Measurements from ENCODE around the gene HRH1. TPM values are rescaled to one million over a fixed set of nuclear protein-coding genes. Genes with fewer than 3 reads are reported as not detected.

Gene HRH1
- total RNA-seq, 3 donors from 2014 or later = 2.3 to 6.5 (median 3.6) TPM

DNA sequence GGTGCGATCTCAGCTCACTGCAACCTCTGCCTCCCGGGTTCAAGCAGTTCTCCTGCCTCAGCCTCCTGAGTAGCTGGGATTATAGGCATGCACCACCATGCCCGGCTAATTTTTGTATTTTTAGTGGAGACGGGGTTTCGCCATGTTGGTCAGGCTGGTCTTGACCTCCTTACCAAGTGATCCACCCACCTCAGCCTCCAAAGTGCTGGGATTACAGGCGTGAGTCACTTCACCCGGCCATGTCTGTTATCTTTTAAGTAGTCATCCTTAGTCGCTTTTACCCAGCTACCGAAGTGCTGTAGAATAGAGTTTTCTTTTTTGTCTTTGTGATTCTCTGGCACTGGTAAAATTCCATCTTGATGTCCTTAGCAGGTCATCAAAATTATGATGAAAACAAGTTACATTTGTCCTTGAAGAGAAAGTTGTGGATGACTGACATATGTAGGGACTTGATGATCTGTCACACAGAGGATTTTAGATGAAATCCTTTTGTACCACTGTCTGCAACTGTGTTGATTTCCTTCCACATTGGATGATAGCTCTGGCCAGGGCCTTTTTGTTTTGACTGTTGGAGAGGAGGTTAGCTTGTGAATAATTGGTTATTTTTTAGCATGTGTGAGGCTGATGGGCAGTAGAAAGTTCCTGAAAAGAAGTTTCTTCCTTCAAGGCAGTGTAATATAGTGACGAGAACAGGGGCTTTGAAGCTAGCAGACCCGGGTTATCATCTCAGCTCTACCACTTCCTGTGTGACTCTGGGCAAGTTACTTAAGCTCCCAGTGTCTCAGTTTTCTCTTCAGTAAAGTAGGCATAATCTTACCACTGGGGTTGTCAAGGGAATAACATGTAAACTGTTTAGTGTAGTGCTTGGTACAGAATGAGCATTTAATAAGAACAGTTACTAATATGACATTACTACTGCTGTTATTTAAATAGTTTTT is 136.7 kb downstream of the HRH1 start:
- DNase-seq (no peak), ATAC-seq (peak; percentile 62 to 74)
- H3K27me3 Mint-ChIP-seq (ENCODE audit: low read depth) = no peaks in the 10 kb centered on the region
- H3K4me1 Mint-ChIP-seq (ENCODE audit: low read depth) = peaks cover 57% of the 10 kb centered on the region
- H3K4me3 Mint-ChIP-seq = peak overlapping the region; percentile 14
- no peaks in the 10 kb centered on the region for H3K9me3 Mint-ChIP-seq
- H3K36me3 Mint-ChIP-seq (ENCODE audit: insufficient read depth) = peaks cover 22% of the 10 kb centered on the region

GRCh38 chr3:11291808-11292207 is 137.5 kb downstream of the HRH1 start:
- Mint-ChIP-seq H3K4me1 (ENCODE audit: low read depth) (peaks cover 57% of the 10 kb centered on the region), H3K4me3 (peak overlapping the region; percentile 14), H3K36me3 (ENCODE audit: insufficient read depth) (peaks cover 20% of the 10 kb centered on the region), H3K27me3 (ENCODE audit: low read depth) (no peaks in the 10 kb centered on the region), H3K9me3 (no peaks in the 10 kb centered on the region)
- ATAC-seq = no peak
- no peak for DNase-seq

DNA sequence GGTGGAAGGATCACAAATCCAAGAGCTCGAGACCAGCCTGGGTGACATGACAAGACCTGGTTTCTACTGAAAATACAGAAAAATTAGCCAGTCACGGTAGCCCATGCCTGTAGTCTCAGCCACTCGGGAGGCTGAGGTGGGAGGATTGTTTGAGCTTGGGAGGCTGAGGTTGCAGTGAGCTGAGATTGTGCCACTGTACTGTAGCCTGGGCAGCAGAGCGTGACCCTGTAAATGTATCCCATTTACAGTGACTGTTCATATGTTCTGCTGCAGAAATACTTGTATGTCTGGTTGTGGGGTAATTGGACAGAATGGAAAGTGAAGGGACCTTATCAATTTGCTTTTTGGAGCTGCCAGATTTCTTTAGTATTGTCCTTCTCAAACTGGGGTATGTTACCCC is 142.8 kb downstream of the HRH1 start:
- H3K27me3 Mint-ChIP-seq (ENCODE audit: low read depth) = no peaks in the 10 kb centered on the region
- peaks cover 11% of the 10 kb centered on the region for H3K4me1 Mint-ChIP-seq (ENCODE audit: low read depth)
- DNase-seq (no peak), ATAC-seq (no peak)
- H3K36me3 Mint-ChIP-seq (ENCODE audit: insufficient read depth) = peaks cover 42% of the 10 kb centered on the region
- H3K9me3 Mint-ChIP-seq = no peaks in the 10 kb centered on the region
- no peak overlapping the region for H3K4me3 Mint-ChIP-seq

GRCh38 chr3:11300970-11301369 is 146.7 kb downstream of the HRH1 start:
- Mint-ChIP-seq H3K9me3 (no peaks in the 10 kb centered on the region), H3K4me3 (no peak overlapping the region), H3K4me1 (ENCODE audit: low read depth) (peaks cover 15% of the 10 kb centered on the region), H3K36me3 (ENCODE audit: insufficient read depth) (peaks cover 61% of the 10 kb centered on the region), H3K27me3 (ENCODE audit: low read depth) (no peaks in the 10 kb centered on the region)
- ATAC-seq (peak in 1 of 2 donors; percentile 43), DNase-seq (no peak)

GRCh38 chr3:11302444-11302843 is 148.2 kb downstream of the HRH1 start:
- H3K4me1 Mint-ChIP-seq (ENCODE audit: low read depth) = peaks cover 27% of the 10 kb centered on the region
- ATAC-seq = no peak

GRCh38 chr3:11304175-11304574 is 149.9 kb downstream of the HRH1 start:
- Mint-ChIP-seq H3K36me3 (ENCODE audit: insufficient read depth) (peaks cover 72% of the 10 kb centered on the region), H3K27me3 (ENCODE audit: low read depth) (no peaks in the 10 kb centered on the region), H3K4me3 (no peak overlapping the region), H3K9me3 (no peaks in the 10 kb centered on the region), H3K4me1 (ENCODE audit: low read depth) (peaks cover 30% of the 10 kb centered on the region)
- no peak for DNase-seq
- no peak for ATAC-seq

More at GRCh38 chr3:11302444-11302843, 148.2 kb downstream of the HRH1 start:
- no peaks in the 10 kb centered on the region for H3K27me3 Mint-ChIP-seq (ENCODE audit: low read depth)
- DNase-seq = no peak
- H3K9me3 Mint-ChIP-seq = no peaks in the 10 kb centered on the region
- H3K36me3 Mint-ChIP-seq (ENCODE audit: insufficient read depth) = peaks cover 72% of the 10 kb centered on the region
- no peak overlapping the region for H3K4me3 Mint-ChIP-seq

DNA sequence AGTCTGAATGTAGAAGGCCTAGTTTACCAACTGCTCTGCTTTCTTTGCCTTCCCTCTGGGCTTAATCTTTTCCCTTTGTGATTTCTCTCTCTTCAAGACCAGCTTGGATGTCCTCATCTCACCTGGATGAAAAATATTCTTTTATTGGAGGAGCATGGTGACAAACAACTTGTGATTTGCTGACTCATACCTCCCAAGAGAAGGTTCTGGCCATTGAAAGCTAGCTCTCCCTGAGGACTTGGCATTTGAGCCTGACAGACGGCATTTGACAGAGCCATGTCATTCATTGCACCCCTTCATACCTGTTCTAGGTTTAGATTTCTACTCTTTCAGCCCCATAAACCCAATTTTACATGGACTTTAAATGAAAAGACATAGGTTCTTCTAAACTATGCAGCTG is 151.2 kb downstream of the HRH1 start:
- no peak for ATAC-seq
- Mint-ChIP-seq H3K36me3 (ENCODE audit: insufficient read depth) (peaks cover 67% of the 10 kb centered on the region), H3K4me3 (no peak overlapping the region)

DNA sequence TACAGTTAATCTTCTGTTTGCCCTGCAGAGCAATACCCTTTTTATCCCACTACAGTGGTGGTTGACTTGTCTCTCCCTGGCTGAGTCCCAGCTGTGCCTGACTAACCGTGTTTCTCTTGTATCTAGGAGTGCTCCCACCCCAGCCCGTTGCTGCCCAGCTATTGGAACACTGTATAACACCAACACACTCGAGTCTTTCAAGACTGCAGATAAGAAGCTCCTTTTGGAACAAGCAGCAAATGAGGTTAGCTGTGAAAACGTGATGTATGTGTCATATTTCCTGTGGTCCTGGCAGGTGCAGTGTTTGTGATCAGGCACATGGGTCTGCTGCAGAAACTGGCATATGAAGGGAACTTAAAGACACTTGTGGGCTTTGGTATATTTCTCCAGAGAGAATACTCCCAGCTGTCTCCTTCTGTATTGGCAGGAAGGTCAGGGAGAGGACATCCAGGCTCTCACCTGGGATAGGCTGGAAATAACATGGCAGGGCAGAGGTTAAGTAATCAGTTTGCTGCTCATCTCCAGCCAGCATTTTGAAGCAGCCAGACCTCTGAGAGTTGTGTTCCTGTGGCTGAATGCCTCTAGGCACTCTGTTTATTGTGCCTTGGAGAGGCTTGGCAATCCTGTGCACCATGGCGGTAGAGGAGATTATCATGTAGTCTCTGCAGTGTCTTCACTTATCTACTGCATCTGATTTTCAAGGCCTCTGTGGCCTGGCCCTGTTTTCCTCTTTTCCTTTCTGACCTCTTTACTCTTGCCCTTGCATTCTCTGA is 152.7 kb downstream of the HRH1 start:
- Mint-ChIP-seq H3K9me3 (no peaks in the 10 kb centered on the region), H3K4me1 (ENCODE audit: low read depth) (peaks cover 25% of the 10 kb centered on the region), H3K4me3 (no peak overlapping the region), H3K27me3 (ENCODE audit: low read depth) (no peaks in the 10 kb centered on the region), H3K36me3 (ENCODE audit: insufficient read depth) (peaks cover 64% of the 10 kb centered on the region)
- DNase-seq (no peak), ATAC-seq (peak; percentile 92 to 97)

More for the DNA sequence above, 151.2 kb downstream of the HRH1 start:
- Mint-ChIP-seq H3K4me1 (ENCODE audit: low read depth) (peaks cover 30% of the 10 kb centered on the region), H3K9me3 (no peaks in the 10 kb centered on the region), H3K27me3 (ENCODE audit: low read depth) (no peaks in the 10 kb centered on the region)
- DNase-seq = no peak

GRCh38 chr3:11307830-11308432 is 153.6 kb downstream of the HRH1 start:
- Mint-ChIP-seq H3K4me3 (no peak overlapping the region), H3K9me3 (no peaks in the 10 kb centered on the region), H3K36me3 (ENCODE audit: insufficient read depth) (peaks cover 62% of the 10 kb centered on the region), H3K27me3 (ENCODE audit: low read depth) (no peaks in the 10 kb centered on the region), H3K4me1 (ENCODE audit: low read depth) (peaks cover 25% of the 10 kb centered on the region)
- ATAC-seq (no peak), DNase-seq (no peak)

GRCh38 chr3:11310258-11310657 is 156.0 kb downstream of the HRH1 start:
- H3K9me3 Mint-ChIP-seq = no peaks in the 10 kb centered on the region
- no peak overlapping the region for H3K4me3 Mint-ChIP-seq
- peaks cover 21% of the 10 kb centered on the region for H3K4me1 Mint-ChIP-seq (ENCODE audit: low read depth)
- H3K27me3 Mint-ChIP-seq (ENCODE audit: low read depth) = no peaks in the 10 kb centered on the region
- DNase-seq (no peak), ATAC-seq (no peak)
- H3K36me3 Mint-ChIP-seq (ENCODE audit: insufficient read depth) = peaks cover 64% of the 10 kb centered on the region

DNA sequence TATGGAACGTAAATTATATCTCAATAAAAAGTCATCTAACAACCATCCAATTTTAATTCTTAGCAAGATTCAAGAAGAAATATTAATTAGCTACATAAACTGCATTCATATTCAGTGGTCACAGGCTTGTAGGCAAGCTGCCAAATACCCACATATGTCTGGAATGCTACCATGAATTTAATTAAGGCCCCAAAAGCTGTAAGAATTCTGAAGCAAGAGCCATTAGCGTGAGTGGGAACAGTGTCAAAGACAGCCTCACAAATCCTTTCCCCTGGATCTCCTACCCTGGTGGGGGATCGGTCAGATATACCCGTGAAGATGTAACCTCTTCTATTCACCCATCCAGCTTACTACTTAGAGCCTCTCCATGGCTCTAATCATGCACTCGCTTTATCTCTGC is 157.9 kb downstream of the HRH1 start:
- ATAC-seq (no peak), DNase-seq (no peak)
- Mint-ChIP-seq H3K36me3 (ENCODE audit: insufficient read depth) (peaks cover 59% of the 10 kb centered on the region), H3K27me3 (ENCODE audit: low read depth) (no peaks in the 10 kb centered on the region), H3K9me3 (no peaks in the 10 kb centered on the region), H3K4me1 (ENCODE audit: low read depth) (peaks cover 5% of the 10 kb centered on the region), H3K4me3 (no peak overlapping the region)

Other genes starting within 250 kb of the HRH1 start
- gene SLC6A1, start 161.7 kb upstream of the HRH1 start, total RNA-seq = not detected
- gene ATG7, start 117.9 kb downstream of the HRH1 start, total RNA-seq = 10 to 100 TPM; 32.6 to 36.6 (median 35.6) TPM

All from activated T-cell treated with anti-CD3 and anti-CD28 coated beads, Interleukin-2, amount 50 U/mL, for 4 hours (primary cell).